BJ (cell line): ENCODE data around the gene APOBEC3H. TPM values are rescaled to one million over a fixed set of nuclear protein-coding genes. Genes with fewer than 3 reads are reported as not detected.
"Not testable (repeated sequence)": the region's sequence is repeated elsewhere in the genome, so short reads cannot be mapped to it uniquely, and the experiment has no call there.

ENCODE experiments used
- CTCF ChIA-PET: fragments of 350-600 bp; formaldehyde crosslinking; extraction: SDS; loops from one replicate; lab custom pipeline; 2021; ENCODE audit warnings: antibody characterized with exemption, inconsistent platforms; lab: Yijun Ruan, JAX
- POLR2A ChIA-PET: fragments of 300-600 bp; sonication (Branson Sonifier 250); formaldehyde crosslinking; extraction: SDS; loops from one replicate; lab custom pipeline; 2021; ENCODE audit warnings: antibody characterized with exemption; lab: Charles Lee
- DNase-seq: peaks from one replicate; pipeline ENCODE4 v3.0.0-alpha.2; 2011; ENCODE audit warnings: low read depth
- H3K27me3 ChIP-seq: 2 replicates; pipeline ENCODE4 v1.6.0; 2011; ENCODE audit warnings: low read length; ENCODE audit not compliant: control insufficient read depth, insufficient read depth
- H3K36me3 ChIP-seq: 2 replicates; pipeline ENCODE4 v1.5.1; 2011; ENCODE audit warnings: low read length; ENCODE audit not compliant: control insufficient read depth, insufficient read depth
- H3K4me3 ChIP-seq: 2 replicates; pipeline ENCODE4 v1.5.1; 2011; ENCODE audit warnings: low read depth, mild to moderate bottlenecking, control low read depth, low read length
- polyA minus RNA-seq: library from RNA; depleted of rRNA, polyadenylated mRNA; stranded (reverse); fragments of >200 nt; gene quantifications from 2 replicates; pipeline ENCODE4 v1.2.3, GENCODE V29; 2011; rRNA and poly(A)+ RNA removed
- polyA plus RNA-seq: library from polyadenylated mRNA; depleted of rRNA; stranded (reverse); fragments of >200 nt; gene quantifications from 2 replicates; pipeline ENCODE4 v1.2.3, GENCODE V29; 2011; rRNA removed
- TF ChIP-seq, protein P1 (sequence below): IDR thresholded peaks from 2 replicates; pipeline ENCODE4 v1.5.1; 2011; ENCODE audit warnings: low read depth, mild to moderate bottlenecking, control low read depth, inconsistent platforms, low read length, moderate library complexity; ENCODE audit not compliant: insufficient read depth

Gene APOBEC3H
- polyA plus RNA-seq (0.10 and 0.26 TPM in 2 replicates), polyA minus RNA-seq (not detected in 2 replicates)

DNA sequence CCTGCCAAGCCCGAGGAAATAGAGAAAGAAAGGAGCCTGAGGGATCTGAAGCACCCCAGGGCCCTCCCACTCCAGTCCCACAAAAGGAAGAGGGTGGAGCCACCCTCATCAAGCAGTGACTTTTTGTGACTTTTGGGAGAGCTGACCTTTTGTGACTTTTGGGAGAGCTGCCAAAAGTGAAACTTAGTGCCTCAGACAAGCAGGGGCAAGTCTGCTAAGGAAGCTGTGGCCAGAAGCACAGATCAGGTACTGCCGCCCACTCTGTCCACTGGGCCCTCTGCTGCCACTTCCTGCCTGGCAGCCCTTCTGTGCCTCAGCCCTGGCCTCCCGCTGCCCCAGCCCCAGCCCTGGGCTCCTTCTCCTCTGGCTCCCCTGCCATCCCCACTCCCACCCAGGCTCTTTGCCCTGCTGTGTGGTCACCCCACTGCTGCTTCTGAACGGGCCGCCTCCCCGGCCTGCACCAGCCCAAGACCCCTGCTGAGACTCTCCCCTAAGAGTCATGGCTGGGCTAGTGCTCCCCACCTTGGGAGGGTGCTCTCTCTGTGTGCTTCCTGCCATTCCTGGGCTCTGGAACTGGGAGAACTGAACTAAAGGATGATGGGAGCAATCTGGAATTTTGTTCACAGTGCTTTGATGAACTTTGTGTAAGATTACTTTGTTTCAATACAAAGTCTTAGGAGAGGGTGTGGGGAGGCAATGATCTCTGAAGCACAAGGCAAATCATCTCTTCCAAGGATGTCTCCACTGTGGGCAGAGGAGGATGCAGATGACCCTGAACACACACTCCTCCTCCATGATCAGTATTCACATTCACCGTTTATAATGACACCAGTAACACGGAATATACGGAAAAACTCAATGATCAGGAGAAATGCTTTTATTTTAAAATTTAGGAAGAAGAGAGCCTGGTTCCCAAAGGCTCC is at the start of gene APOBEC3H:
APOBEC3H (plus strand) TSS at position 147 of the 923 bp plus-strand sequence. CDS start 3,035 bp downstream, outside the sequence.
- CTCF ChIA-PET: no interaction called here
- TF ChIP-seq, protein P1, sequence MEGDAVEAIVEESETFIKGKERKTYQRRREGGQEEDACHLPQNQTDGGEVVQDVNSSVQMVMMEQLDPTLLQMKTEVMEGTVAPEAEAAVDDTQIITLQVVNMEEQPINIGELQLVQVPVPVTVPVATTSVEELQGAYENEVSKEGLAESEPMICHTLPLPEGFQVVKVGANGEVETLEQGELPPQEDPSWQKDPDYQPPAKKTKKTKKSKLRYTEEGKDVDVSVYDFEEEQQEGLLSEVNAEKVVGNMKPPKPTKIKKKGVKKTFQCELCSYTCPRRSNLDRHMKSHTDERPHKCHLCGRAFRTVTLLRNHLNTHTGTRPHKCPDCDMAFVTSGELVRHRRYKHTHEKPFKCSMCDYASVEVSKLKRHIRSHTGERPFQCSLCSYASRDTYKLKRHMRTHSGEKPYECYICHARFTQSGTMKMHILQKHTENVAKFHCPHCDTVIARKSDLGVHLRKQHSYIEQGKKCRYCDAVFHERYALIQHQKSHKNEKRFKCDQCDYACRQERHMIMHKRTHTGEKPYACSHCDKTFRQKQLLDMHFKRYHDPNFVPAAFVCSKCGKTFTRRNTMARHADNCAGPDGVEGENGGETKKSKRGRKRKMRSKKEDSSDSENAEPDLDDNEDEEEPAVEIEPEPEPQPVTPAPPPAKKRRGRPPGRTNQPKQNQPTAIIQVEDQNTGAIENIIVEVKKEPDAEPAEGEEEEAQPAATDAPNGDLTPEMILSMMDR: no peak
- no peak within 1 kb of the TSS for H3K4me3 ChIP-seq
- POLR2A ChIA-PET: no interaction called here
- no peak for DNase-seq
- H3K36me3 ChIP-seq: no peaks in the 10 kb centered on the region
- peaks cover 3% of the 10 kb centered on the region; the same call in 1 of the 2 replicates for H3K27me3 ChIP-seq

DNA sequence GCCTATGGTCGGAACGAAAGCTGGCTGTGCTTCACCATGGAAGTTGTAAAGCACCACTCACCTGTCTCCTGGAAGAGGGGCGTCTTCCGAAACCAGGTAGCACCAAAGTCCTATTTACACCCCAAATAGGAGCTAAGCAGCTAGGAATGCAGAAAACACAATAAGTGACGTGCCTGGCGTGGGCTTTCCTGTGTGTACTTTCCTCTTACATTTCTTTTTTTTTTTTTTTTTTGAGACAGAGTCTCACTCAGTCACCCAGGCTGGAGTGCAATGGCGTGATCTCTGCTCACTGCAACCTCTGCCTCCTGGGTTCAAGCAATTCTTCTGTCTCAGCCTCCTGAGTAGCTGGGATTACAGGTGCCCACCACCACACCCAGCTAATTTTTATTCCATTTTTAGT is 47.6 kb upstream of the APOBEC3H start:
- H3K36me3 ChIP-seq, H3K27me3 ChIP-seq, DNase-seq, CTCF ChIA-PET, POLR2A ChIA-PET, H3K4me3 ChIP-seq: not testable (repeated sequence)

GRCh38 chr22:39051844-39052495 is 45.1 kb upstream of the APOBEC3H start:
- H3K27me3 ChIP-seq, POLR2A ChIA-PET, CTCF ChIA-PET, H3K4me3 ChIP-seq, H3K36me3 ChIP-seq, DNase-seq: not testable (repeated sequence)

DNA sequence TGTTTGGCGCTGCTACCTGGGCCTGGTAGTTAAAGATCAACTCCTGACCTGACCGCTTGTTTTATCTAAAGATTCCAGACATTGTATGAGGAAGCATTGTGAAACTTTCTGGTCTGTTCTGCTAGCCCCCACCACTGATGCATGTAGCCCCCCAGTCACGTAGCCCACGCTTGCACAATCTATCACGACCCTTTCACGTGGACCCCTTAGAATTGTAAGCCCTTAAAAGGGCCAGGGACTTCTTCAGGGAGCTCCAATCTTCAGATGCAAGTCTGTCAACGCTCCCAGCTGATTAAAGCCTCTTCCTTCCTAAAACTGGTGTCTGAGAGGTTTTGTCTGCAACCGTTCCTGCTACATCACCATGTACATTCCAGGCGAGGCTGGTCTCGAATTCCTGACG is 41.4 kb upstream of the APOBEC3H start:
- Histone ChIP-seq H3K27me3 (peaks cover 6% of the 10 kb centered on the region), H3K36me3 (no peaks in the 10 kb centered on the region), H3K4me3 (no peak overlapping the region)
- ChIA-PET CTCF (no interaction called here), POLR2A (interaction anchor here (0.7 kb wide), 1 partner anchor 16 kb away, joined by 17 read pairs; no protein-coding TSS in a partner anchor)
- TF ChIP-seq, protein P1: no peak
- no peak for DNase-seq

- DNase-seq, H3K4me3 ChIP-seq, CTCF ChIA-PET, H3K36me3 ChIP-seq, POLR2A ChIA-PET, H3K27me3 ChIP-seq: not testable (repeated sequence)
Observed at GRCh38 chr22:39061290-39061689, 35.8 kb upstream of the APOBEC3H start.

- POLR2A ChIA-PET, H3K27me3 ChIP-seq, H3K36me3 ChIP-seq, DNase-seq, CTCF ChIA-PET, H3K4me3 ChIP-seq: not testable (repeated sequence)
Observed at GRCh38 chr22:39061951-39062350, 35.1 kb upstream of the APOBEC3H start.

- CTCF ChIA-PET, H3K4me3 ChIP-seq, H3K36me3 ChIP-seq, DNase-seq, POLR2A ChIA-PET: not testable (repeated sequence)
- H3K27me3 ChIP-seq: peaks cover 12% of the 10 kb centered on the region
Observed at GRCh38 chr22:39063904-39064303, 33.1 kb upstream of the APOBEC3H start.

- H3K4me3 ChIP-seq, H3K36me3 ChIP-seq, DNase-seq, H3K27me3 ChIP-seq, POLR2A ChIA-PET, CTCF ChIA-PET: not testable (repeated sequence)
Observed at GRCh38 chr22:39066442-39067276, 30.4 kb upstream of the APOBEC3H start.
